Stimulated activated CD4-positive, alpha-beta T cell treated with anti-CD3 and anti-CD28 coated beads, Interleukin-12 subunit alpha, Interleukin-12 subunit beta, amount 100 ng/mL, for 48 hours (primary cell): ENCODE measurements around the gene SALL4.
A peak's percentile ranks its signal among the peaks of the same experiment; 100 is the strongest.
"Not testable (repeated sequence)": the region's sequence is repeated elsewhere in the genome, so short reads cannot be mapped to it uniquely, and the experiment has no call there.

Source experiments
- DNase-seq, 3 donors: peaks; one replicate each; pipeline ENCODE4 v3.0.0-alpha.2; 2020; ENCODE audit warnings: low read depth in 2 of 3, low spot score in 1 of 3

Gene SALL4

GRCh38 chr20:51766994-51767866 is 35.1 kb downstream of the SALL4 start:
- peak in 2 of 3 donors; percentile 27 to 31 for DNase-seq

DNA sequence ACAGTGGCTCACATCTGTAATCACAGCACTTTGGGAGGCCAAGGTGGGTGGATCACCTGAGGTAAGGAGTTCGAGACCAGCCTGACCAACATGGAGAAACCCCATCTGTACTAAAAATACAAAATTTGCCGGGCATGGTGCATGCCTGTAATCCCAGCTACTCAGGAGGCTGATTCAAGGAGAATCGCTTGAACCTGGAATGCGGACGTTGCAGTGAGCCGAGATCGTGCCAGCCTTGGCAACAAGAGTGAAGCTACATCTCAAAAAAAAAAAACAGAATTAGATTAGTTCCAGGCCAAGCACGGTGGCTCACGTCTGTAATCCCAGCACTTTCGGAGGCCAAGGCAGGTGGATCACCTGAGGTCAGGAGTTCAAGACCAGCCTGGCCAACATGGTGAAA is 36.9 kb downstream of the SALL4 start:
- DNase-seq: not testable (repeated sequence)

- no peak for DNase-seq
Observed at GRCh38 chr20:51763965-51764602, 38.2 kb downstream of the SALL4 start.

GRCh38 chr20:51760905-51761546 is 41.3 kb downstream of the SALL4 start:
- DNase-seq: no peak

DNA sequence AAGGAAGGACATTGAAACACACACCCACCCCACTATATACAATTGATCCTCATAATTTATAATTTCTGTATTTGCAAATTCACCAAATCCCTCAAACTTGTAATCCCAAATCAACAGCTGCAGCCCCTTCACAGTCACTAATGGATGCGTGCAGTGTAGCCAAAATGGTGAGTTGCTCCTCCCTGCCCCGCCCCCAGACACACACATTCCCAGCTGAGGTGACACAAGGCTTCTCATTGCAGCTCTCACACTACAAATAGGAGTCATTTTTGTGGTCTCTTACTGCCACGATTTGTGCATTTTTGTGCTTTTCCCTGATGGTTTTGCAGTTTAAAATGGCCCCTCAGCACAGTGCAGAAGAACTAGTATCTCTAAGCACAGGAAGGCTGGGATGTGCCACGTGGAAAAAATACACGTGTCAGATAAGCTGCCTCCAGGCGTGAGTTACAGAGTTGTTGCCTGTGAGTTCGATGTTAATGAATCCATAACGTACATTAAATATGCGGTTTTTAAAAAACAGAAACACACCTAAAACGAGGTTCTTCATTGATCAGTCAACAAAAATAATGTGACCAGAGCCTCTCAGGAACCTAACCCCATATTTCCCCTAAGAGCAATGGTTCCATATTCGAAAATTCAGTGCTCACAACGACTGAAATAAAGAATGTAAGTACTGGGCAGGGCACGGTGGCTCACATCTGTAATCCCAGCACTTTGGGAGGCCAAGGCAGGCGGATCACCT is 42.4 kb downstream of the SALL4 start:
- no peak for DNase-seq

DNA sequence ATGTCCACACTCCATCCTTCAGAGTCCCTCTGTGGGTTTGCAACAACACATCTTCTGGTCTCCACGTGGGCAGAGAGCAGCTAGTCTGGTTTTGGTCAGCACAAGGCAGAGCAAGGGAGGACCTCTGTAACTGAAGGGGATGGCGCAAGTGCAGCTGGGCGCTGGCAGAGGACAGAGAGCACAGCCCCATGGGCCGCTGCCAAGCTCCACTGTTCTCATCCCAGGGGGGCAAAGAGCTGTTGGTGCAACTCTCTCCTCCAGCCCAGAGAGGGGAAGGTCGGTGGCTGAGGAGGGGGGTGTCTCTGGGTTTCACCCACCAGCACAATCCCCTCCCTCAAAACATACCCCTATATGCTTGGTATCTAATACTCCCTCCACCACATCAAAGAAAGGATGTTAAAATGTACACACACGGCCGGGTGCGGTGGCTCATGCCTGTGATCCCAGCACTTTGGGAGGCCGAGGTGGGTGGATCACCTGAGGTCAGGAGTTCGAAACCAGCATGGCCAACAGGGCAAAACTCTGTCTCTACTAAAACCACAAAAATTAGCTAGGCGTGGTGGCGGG is 43.3 kb downstream of the SALL4 start:
- DNase-seq: no peak

DNA sequence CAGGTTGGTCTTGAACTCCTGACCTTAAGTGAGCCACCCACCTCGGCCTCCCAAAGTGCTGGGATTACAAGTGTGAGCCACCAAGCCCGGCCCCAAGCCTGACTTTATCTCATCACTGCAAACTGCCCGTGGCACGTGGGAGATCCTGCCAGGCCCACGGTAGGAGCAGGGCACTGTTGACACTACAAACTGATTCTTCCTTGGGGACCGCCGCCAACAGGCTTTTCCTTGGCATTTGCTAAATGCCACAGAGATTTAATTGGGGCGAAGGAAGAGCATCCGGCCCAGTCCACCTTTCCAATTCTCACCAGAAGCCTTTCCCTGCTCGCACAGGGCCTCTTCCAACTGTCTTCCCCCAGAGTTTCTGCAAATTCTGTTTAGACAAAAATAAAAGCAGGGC is 45.1 kb downstream of the SALL4 start:
- DNase-seq: no peak

DNA sequence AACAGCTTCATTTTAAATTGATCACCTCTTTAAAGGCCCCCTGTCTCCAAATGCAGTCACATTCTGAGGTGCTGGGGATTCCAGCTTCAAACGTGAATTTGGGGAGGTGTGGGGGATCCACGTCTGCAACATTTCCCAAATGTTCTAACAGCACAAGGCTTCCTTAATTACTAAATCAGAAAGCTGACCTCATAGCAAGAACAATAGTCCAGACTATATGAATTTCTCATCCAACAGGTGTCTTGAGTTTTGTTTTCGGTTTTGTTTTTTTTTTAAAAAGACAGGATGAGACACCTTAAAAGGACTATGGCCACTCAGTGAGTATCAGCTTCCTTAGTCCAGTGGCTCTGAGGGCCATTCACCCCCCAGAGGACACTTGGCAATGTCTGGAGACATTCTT is 45.7 kb downstream of the SALL4 start:
- no peak for DNase-seq

DNA sequence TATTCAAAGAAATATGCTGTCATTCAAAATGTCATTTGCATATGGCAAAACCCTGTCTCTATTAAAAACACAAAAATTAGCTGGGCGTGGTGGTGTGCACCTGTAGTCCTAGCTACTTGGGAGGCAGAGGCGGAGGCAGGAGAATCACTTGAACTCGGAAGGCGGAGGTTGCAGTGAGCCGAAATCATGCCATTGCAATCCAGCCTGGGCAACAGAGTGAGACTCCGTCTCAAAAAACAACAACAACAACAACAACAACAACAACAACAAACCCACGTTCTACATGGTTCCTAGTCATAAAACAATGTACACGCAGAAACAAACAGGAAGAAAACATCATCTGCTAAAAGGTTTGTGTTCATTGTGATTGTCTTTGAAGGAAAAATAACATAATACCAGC is 49.1 kb downstream of the SALL4 start:
- not testable (repeated sequence) for DNase-seq

GRCh38 chr20:51752343-51752951 is 49.9 kb downstream of the SALL4 start:
- DNase-seq: no peak

GRCh38 chr20:51750770-51751388 is 51.4 kb downstream of the SALL4 start:
- no peak for DNase-seq

DNA sequence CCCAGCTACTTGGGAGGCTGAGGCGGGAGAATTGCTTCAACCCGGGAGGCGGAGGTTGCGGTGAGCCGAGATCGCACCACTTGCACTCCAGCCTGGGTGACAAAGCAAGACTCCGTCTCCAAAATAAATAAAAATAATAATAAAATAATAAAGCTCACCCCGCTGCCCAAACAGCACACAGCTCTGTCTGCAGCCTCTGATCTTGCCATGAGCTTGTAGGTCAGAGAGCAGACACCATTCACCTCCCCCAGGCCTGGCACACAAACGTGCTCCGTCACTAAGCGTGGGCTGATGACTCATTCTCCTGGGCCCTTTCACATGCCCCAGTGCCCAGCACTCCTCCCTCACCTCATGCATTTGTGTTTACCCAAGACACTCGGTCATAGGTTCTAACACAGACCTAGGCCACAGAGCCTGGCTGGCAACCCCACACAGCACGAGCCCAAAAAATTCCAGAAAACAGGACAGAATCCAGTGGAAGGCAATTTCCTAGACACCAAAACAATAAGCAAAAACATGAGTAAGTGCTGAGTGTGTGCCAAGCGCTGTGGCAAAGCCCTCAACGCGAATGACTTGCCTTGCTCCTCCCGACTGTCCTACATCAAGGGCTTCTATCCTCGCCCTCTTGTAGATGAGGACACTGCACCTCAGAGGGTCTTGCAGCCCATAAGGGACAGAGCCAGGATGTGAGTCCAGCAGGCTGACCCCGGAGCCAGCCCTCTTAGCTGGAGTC is 52.1 kb downstream of the SALL4 start:
- DNase-seq: peak; percentile 8 to 30 (median 11)

DNA sequence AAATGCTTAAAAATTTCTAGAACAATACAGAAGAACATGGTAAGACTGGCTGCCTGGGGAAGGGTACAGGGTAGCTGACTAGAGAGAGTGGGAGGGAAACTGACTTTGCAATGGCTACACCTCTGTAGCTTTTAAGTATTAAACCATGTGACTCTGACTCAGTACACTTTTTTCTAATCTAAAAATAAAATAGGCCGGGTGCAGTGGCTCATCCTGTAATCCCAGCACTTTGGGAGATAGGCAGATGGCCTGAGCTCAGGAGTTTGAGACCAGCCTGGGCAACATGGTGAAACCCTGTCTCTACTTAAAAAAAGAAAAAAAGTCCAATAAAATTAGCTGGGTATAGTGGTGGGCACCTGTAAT is 52.7 kb downstream of the SALL4 start:
- DNase-seq: no peak

DNA sequence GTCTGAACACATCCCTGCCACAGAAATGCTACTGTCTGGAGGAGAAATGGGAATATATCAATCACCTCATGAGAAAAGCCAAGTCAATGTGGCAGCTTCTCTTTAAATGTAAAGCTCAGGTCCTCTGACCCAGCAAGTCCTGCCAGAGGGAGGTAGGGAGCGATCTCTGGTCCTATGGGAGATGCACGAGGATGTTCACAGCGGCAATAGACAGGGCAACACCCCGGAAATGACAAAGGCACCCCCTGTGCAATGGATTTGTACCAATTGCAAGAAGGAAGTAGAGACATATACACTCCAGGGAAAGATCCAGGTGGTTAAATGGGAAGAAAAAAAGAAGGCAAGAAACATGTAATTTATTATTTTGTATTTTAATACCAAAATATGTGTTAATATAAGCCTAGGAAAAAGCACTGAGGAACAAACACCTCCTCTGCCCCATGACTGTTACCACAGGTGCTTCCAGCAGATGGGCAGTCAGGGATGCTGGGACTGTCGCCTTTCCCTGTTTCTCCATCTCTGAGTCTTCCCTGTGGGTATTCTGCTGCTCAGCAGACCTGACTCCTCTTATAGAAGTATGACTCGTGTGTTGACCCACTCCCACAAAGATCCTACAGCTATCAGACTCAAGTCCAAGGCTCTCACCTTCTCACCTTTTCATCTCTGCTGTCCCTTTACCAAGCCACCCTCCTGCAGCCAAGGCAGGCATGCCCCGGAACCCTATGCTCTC is 55.0 kb downstream of the SALL4 start:
- DNase-seq: no peak

- no peak for DNase-seq
Observed at GRCh38 chr20:51745804-51746203, 56.5 kb downstream of the SALL4 start.

DNA sequence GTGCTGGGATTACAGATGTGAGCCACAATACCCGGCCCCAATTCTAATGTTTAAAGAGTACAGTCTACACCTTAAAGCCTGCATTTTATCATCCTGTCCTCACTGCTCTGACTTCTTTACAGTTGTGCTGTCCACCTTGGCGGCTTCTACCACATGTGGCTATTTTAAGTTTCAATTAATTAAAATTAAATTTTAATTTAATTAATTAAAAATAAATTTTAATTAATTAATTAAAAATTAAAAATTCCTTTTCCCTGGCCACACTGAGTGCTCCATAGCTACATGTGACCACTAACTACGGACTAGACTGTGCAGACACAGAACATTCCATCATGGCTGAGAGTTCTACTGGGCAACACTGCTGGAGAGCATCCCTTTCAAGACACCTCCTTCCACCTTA is 61.5 kb downstream of the SALL4 start:
- no peak for DNase-seq

DNA sequence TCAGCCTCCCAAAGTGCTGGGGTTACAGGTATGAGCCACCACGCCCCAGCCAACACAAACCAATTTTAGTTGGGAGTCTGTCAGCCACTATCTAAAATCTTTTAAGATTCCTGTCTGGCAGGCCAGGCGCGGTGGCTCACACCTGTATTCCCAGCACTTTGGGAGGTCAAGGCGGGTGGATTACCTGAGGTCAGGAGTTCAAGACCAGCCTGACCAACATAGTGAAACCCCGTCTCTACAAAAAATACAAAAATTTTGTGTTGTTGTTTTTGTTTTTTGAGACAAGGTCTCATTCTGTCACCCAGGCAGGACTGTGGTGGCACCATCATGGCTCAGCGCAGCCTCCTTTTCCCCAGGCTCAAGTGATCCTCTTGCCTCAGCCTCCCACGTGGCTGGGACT is 62.0 kb downstream of the SALL4 start:
- DNase-seq: not testable (repeated sequence)

DNA sequence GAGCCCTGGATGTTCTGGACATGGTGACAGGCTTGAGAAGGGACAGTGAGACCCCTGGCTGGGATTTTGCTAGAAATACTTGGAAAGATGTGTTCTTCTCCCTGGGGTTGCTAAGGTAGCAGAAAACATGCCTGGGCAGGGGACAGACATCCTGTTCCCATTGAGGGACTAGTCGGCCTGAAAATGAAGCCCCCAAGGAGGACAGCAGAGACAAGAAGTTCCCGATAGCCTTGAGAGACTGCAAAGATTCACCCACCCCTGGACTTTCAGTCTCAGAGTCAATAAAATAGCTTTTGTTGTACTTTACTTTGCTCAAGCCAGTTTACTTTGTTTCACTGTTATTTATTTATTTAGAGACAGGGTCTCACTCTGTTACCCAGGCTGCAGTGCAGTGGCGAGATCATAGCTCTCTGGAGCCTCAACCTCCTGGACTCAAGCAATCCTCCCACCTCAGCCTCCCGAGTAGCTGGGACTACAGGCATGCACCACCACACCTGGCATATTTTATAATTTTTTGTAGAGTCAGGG is 62.5 kb downstream of the SALL4 start:
- DNase-seq: no peak
